ENCODE measurements around the gene COPS3.

Gene COPS3

DNA sequence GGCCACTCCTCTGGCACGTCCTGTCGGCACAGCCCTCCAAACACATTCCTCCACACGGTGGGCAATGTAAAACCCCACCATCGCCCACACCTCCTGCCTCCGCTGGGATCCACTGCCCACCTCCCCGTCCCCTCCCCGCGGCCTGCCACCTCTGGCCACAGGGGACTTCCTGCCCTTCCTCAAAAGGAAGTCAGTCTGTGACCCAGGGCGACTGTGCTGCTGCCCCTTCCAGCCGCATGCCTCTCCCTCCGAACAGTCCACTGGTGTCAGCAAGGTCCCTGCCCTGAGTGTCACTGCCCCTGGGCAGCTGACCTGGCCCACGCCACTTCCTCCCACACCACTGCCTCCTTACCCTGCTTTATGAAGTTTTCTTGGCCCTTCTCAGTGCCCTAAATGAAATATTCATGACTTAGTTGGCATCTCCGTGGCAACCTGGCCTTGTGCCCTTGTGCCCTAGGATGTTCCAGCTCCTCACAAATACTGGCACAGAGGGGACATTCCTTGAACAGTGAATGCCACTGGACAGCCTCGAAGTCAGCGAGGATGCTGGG, 76.9 kb downstream of the COPS3 start:
- TF ChIP-seq, protein P1, sequence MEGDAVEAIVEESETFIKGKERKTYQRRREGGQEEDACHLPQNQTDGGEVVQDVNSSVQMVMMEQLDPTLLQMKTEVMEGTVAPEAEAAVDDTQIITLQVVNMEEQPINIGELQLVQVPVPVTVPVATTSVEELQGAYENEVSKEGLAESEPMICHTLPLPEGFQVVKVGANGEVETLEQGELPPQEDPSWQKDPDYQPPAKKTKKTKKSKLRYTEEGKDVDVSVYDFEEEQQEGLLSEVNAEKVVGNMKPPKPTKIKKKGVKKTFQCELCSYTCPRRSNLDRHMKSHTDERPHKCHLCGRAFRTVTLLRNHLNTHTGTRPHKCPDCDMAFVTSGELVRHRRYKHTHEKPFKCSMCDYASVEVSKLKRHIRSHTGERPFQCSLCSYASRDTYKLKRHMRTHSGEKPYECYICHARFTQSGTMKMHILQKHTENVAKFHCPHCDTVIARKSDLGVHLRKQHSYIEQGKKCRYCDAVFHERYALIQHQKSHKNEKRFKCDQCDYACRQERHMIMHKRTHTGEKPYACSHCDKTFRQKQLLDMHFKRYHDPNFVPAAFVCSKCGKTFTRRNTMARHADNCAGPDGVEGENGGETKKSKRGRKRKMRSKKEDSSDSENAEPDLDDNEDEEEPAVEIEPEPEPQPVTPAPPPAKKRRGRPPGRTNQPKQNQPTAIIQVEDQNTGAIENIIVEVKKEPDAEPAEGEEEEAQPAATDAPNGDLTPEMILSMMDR (IDR thresholded peaks at IDR 0.05; ENCODE audit: low read depth, low read length, missing control alignments), result no peak
- DNase-seq (ENCODE audit: low read depth), result no peak
- in situ Hi-C loops (cut with HindIII; ENCODE audit: low sequenced_read_pairs), result no loop called here
- H3K4me3 ChIP-seq (ENCODE audit: low read depth, low read length), result no peak overlapping the region

DNA sequence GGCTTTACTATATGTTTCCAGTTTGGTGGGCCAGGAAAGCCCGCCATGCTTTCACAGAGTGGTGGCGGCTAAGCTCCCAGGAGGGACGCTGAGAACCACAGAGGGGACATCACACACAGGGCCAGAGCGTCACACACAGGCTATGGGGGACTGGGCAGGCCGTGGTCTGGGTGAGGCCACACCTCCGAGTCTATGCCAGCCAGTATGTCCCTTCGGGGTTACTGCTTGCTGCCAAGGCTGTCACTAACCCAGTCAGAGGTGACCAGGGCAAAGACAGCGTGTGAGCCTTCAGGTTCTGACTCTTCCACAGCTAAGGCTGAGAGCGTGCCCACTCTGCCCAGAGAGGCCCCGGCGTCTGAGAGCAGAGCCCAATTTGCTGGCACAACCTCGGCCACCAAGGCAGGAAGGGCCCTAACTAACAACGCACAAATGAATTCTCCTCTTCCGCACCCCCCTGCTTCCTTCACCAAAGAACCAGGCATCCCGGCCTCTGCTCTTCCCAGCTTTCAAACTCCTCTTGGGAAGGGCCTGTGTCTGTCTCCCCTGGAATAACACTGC, 77.8 kb downstream of the COPS3 start:
- TF ChIP-seq, protein P1 (IDR thresholded peaks at IDR 0.05; ENCODE audit: low read depth, low read length, missing control alignments), result no peak
- no peak for DNase-seq (ENCODE audit: low read depth)
- in situ Hi-C loops (cut with HindIII; ENCODE audit: low sequenced_read_pairs), result no loop called here
- H3K4me3 ChIP-seq (ENCODE audit: low read depth, low read length), result no peak overlapping the region

DNA sequence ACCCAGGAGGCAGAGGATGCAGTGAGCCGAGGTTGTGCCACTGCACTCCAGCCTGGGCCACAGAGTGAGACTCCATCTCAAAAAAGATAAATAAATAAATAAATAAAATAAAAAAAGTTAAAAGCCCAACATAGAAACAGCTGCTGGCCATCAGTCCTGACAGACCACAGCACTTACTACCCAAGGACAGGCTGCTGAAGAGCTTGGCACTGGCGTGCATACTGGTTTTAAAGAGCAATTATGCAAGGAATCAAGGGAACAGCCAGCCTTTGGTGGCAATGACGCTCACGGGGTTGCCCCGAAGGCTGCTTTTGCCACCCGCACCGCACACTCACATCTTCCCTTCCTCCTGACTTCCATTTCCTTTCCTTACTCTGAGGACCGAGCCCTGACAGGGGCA, 79.1 kb downstream of the COPS3 start:
- TF ChIP-seq, protein P1 (IDR thresholded peaks at IDR 0.05; ENCODE audit: low read depth, low read length, missing control alignments), result no peak
- DNase-seq (ENCODE audit: low read depth), result no peak
- no peak overlapping the region for H3K4me3 ChIP-seq (ENCODE audit: low read depth, low read length)
- in situ Hi-C loops (cut with HindIII; ENCODE audit: low sequenced_read_pairs), result no loop called here

DNA sequence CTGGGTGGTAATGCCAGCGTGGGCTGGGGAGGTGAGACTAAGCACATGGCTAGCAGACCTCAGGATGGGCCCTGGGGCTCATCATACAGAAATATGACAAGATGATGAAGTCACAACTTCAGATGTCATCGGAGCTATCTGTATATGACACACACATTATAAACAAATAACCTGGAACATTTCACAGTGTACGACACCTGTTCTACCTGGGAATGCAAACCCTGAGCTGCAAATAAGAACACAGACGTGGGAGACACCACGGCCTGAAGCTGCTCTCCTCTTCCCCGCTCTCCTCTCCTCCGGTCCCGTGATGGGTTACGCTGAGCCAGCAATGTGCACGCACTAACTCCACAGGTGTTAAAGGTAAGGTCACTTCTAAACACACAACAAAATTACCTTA, 79.8 kb downstream of the COPS3 start:
- no peak overlapping the region for H3K4me3 ChIP-seq (ENCODE audit: low read depth, low read length)
- in situ Hi-C loops (cut with HindIII; ENCODE audit: low sequenced_read_pairs), result no loop called here
- TF ChIP-seq, protein P1 (IDR thresholded peaks at IDR 0.05; ENCODE audit: low read depth, low read length, missing control alignments), result no peak
- DNase-seq (ENCODE audit: low read depth), result no peak

DNA sequence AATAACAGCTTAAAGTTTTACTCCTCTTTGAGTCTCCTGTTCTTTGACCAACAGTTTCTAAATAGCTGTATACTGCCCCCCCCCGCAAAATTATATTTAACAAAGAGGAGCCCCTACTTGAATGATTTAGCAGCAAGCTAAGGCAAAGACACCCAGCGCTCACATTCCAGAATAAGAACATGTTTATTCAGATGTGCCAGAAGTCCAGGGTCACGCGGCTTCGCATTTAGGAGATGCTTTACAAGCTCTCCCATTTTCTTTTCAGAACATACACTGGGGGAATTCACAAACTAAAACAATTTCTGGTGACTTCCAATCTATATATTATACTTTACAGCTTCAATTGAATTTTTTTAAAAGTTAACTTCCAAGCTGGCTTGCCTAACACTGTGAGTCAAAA, 80.2 kb downstream of the COPS3 start:
- H3K4me3 ChIP-seq (ENCODE audit: low read depth, low read length), result no peak overlapping the region
- TF ChIP-seq, protein P1 (IDR thresholded peaks at IDR 0.05; ENCODE audit: low read depth, low read length, missing control alignments), result no peak
- in situ Hi-C loops (cut with HindIII; ENCODE audit: low sequenced_read_pairs), result no loop called here
- DNase-seq (ENCODE audit: low read depth), result no peak

DNA sequence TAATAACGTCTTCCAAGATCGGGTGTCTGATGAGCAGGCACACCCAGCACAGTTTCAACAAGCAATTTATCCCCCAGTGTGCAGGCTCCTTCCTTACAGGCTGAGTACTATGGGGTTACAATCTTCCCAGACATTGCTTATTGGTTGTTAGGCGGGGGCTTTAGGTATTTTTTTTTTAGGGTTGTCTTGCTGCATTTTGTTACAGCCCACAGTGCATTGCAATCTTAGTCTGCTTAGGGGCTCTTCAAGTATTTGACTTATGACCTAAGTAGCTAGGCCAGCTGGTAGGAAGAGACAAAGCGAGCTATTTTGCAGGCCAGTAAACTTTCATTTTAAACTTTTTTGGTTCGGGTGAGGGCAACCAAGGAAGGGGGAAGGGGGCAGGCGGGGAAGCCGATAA, 80.7 kb downstream of the COPS3 start:
- in situ Hi-C loops (cut with HindIII; ENCODE audit: low sequenced_read_pairs), result no loop called here
- DNase-seq (ENCODE audit: low read depth), result no peak
- TF ChIP-seq, protein P1 (IDR thresholded peaks at IDR 0.05; ENCODE audit: low read depth, low read length, missing control alignments), result no peak
- no peak overlapping the region for H3K4me3 ChIP-seq (ENCODE audit: low read depth, low read length)
